Glutamatergic neuron (in vitro differentiated cells): ENCODE data around the gene DDX6. TPM values are rescaled to one million over a fixed set of nuclear protein-coding genes. Genes with fewer than 3 reads are reported as not detected.
"Not testable (repeated sequence)": the region's sequence is repeated elsewhere in the genome, so short reads cannot be mapped to it uniquely, and the experiment has no call there.

Source experiments
- DNase-seq: peaks from one replicate; pipeline ENCODE4 v3.0.0; 2022
- H3K27ac Mint-ChIP-seq: one replicate; pipeline ENCODE4 v1.8.0; 2020; ENCODE audit warnings: mild to moderate bottlenecking, mixed read lengths, inconsistent platforms; ENCODE audit not compliant: unreplicated experiment
- H3K27me3 Mint-ChIP-seq: one replicate; pipeline ENCODE4 v1.8.0; 2020; ENCODE audit warnings: mild to moderate bottlenecking, moderate library complexity, mixed read lengths, inconsistent platforms; ENCODE audit not compliant: unreplicated experiment
- H3K36me3 Mint-ChIP-seq: one replicate; pipeline ENCODE4 v1.8.0; 2020; ENCODE audit warnings: mild to moderate bottlenecking, mixed read lengths, inconsistent platforms; ENCODE audit not compliant: unreplicated experiment
- H3K4me1 Mint-ChIP-seq: one replicate; pipeline ENCODE4 v1.8.0; 2020; ENCODE audit warnings: mild to moderate bottlenecking, low read depth, mixed read lengths, inconsistent platforms; ENCODE audit not compliant: unreplicated experiment
- H3K4me3 Mint-ChIP-seq: one replicate; pipeline ENCODE4 v1.8.0; 2020; ENCODE audit warnings: mild to moderate bottlenecking, mixed read lengths, inconsistent platforms; ENCODE audit not compliant: unreplicated experiment
- H3K9me3 Mint-ChIP-seq: one replicate; pipeline ENCODE4 v1.8.0; 2020; ENCODE audit warnings: mild to moderate bottlenecking, moderate library complexity, mixed read lengths, inconsistent platforms; ENCODE audit not compliant: unreplicated experiment
- total RNA-seq: library from RNA; stranded (reverse); fragmentation: NEBNext Ultra II Directional; extraction: Animal tissue kit (Norgen Biotek cat#: 25700); gene quantifications from one replicate; pipeline ENCODE4 v1.2.1, GENCODE V29; 2021; ENCODE audit not compliant: unreplicated experiment
- TF ChIP-seq, protein P1 (sequence below): fragments of 200-600 bp; sonication (generic); IDR thresholded peaks from one replicate; pipeline ENCODE4 v1.5.0; 2021; ENCODE audit not compliant: partially characterized antibody, unreplicated experiment

Gene DDX6
- total RNA-seq, 1 donor from 2014 or later, result 188 TPM

GRCh38 chr11:118721478-118722015 lies 69.4 kb downstream of the DDX6 start:
- not testable (repeated sequence) for H3K27me3 Mint-ChIP-seq, H3K9me3 Mint-ChIP-seq, H3K36me3 Mint-ChIP-seq, DNase-seq, H3K4me3 Mint-ChIP-seq, H3K27ac Mint-ChIP-seq
- peaks cover 34% of the 10 kb centered on the region for H3K4me1 Mint-ChIP-seq

- H3K9me3 Mint-ChIP-seq, DNase-seq, H3K27ac Mint-ChIP-seq, H3K27me3 Mint-ChIP-seq, H3K36me3 Mint-ChIP-seq: not testable (repeated sequence)
- peaks cover 34% of the 10 kb centered on the region for H3K4me1 Mint-ChIP-seq
- peak overlapping the region; percentile 37 for H3K4me3 Mint-ChIP-seq
Measured at GRCh38 chr11:118720740-118721139, 70.2 kb downstream of the DDX6 start.

DNA sequence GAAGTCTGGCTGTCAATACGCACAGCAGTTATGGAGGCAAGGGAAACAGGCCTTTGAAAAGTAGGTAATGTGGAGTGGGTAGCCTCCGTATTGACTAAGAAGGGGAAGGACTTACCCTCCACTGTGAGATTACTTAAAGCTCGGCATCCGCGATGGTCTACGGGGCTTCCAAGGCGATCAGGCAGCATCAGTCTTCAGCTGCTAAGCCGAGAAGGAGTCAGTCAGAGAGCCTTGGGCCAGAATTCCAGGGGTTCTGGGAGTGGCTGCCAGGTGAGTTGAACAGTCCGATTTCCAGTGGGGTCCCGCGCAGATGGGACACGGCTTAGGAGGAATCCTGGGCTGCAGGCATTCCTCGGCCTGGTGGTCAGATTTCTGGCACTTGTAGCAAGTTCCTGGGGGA lies 70.9 kb downstream of the DDX6 start:
- not testable (repeated sequence) for H3K27ac Mint-ChIP-seq, DNase-seq, H3K27me3 Mint-ChIP-seq, H3K36me3 Mint-ChIP-seq, H3K9me3 Mint-ChIP-seq
- Mint-ChIP-seq H3K4me1 (peaks cover 34% of the 10 kb centered on the region), H3K4me3 (peak overlapping the region; percentile 28)

DNA sequence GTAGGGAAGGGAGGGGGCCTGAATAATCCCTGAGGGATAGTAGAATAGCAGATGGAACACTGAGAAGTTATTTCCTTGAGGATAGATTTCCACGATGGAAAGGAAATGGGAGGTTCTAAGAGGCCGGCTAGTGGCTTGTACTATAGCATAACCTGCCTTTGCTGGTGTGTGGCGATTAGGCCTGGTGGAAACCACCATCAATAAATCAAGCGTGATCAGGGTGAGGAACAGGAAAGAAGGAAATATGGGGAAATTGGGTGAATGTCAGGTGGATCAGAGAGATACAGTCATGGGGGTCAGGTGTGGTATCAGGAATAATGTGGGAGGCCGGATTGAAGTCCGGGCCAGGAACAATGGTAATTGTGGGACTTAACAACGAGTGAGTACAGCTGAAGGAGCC lies 72.4 kb downstream of the DDX6 start:
- H3K4me3 Mint-ChIP-seq, H3K9me3 Mint-ChIP-seq, H3K36me3 Mint-ChIP-seq, H3K27me3 Mint-ChIP-seq, H3K27ac Mint-ChIP-seq, DNase-seq: not testable (repeated sequence)
- H3K4me1 Mint-ChIP-seq, result peaks cover 34% of the 10 kb centered on the region

- H3K27ac Mint-ChIP-seq, H3K27me3 Mint-ChIP-seq, DNase-seq, H3K4me3 Mint-ChIP-seq, H3K36me3 Mint-ChIP-seq, H3K9me3 Mint-ChIP-seq: not testable (repeated sequence)
- H3K4me1 Mint-ChIP-seq, result peaks cover 34% of the 10 kb centered on the region
Measured at GRCh38 chr11:118717733-118718132, 73.2 kb downstream of the DDX6 start.

- not testable (repeated sequence) for H3K27me3 Mint-ChIP-seq, H3K27ac Mint-ChIP-seq, H3K4me3 Mint-ChIP-seq, DNase-seq, H3K36me3 Mint-ChIP-seq, H3K9me3 Mint-ChIP-seq
- peaks cover 34% of the 10 kb centered on the region for H3K4me1 Mint-ChIP-seq
Measured at GRCh38 chr11:118717221-118717620, 73.7 kb downstream of the DDX6 start.

DNA sequence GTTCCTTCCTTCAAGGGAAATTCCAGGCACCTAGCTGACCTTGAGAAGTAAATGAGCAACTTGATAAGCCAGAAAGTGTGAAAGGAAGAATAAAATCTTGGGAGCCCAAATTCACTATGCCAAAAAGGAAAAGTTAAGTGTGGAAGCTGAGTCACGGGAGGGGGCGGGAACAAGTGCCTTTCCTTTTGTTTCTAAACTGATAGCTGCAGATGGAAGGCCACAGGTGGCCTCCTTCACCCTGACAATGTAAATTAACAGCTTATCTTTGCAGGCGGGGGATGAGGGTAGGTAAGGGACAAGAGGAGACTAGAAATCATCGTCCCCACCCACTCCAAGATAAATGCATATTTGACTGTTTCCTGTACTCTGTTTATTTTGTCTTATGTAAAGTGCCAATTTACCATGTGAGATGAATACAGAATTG lies 75.1 kb downstream of the DDX6 start:
- Mint-ChIP-seq H3K9me3 (no peaks in the 10 kb centered on the region), H3K27ac (no peak overlapping the region), H3K4me1 (peaks cover 33% of the 10 kb centered on the region), H3K27me3 (no peaks in the 10 kb centered on the region), H3K4me3 (no peak overlapping the region), H3K36me3 (no peaks in the 10 kb centered on the region)
- no peak for DNase-seq
- TF ChIP-seq, protein P1, sequence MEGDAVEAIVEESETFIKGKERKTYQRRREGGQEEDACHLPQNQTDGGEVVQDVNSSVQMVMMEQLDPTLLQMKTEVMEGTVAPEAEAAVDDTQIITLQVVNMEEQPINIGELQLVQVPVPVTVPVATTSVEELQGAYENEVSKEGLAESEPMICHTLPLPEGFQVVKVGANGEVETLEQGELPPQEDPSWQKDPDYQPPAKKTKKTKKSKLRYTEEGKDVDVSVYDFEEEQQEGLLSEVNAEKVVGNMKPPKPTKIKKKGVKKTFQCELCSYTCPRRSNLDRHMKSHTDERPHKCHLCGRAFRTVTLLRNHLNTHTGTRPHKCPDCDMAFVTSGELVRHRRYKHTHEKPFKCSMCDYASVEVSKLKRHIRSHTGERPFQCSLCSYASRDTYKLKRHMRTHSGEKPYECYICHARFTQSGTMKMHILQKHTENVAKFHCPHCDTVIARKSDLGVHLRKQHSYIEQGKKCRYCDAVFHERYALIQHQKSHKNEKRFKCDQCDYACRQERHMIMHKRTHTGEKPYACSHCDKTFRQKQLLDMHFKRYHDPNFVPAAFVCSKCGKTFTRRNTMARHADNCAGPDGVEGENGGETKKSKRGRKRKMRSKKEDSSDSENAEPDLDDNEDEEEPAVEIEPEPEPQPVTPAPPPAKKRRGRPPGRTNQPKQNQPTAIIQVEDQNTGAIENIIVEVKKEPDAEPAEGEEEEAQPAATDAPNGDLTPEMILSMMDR, result no peak

DNA sequence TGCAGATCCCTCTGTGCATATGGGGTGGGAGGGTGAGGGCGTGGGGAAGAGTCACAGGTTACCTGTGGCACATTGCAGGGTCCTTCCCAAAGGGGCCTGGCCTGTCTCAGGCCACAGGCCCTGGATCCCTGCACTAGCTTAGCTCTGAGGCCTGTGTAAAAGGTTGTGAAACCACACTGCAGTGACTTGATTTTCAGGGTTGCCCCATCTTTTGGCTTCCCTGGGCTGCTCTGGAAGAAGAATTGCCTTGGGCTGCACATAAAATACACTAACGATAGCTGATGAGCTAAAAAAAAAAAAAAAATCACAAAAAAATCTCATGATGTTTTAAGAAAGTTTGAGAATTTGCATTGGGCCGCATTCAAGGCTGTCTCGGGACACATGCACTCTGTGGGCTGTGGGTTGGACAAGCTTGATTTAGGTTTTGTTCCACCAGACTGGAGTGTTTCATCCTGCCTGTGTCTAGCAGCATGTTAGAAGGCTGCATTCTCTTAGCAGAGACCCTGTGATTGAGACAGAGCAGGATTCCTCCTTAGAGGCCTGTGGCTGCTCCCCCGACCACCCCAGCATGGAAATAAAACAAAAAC lies 75.6 kb downstream of the DDX6 start:
- no peak overlapping the region for H3K4me3 Mint-ChIP-seq
- no peaks in the 10 kb centered on the region for H3K9me3 Mint-ChIP-seq
- peaks cover 28% of the 10 kb centered on the region for H3K4me1 Mint-ChIP-seq
- no peaks in the 10 kb centered on the region for H3K36me3 Mint-ChIP-seq
- H3K27ac Mint-ChIP-seq, result no peak overlapping the region
- DNase-seq, result no peak
- no peaks in the 10 kb centered on the region for H3K27me3 Mint-ChIP-seq
- TF ChIP-seq, protein P1, result no peak
